GM12865 (cell line): ENCODE measurements around the gene EGFLAM.
A peak's percentile ranks its signal among the peaks of the same experiment; 100 is the strongest.

ENCODE experiments used
- DNase-seq: peaks from one replicate; pipeline ENCODE4 v3.0.0; 2010; ENCODE audit warnings: low read depth
- H3K4me3 ChIP-seq: 2 replicates; pipeline ENCODE4 v1.5.1; 2011; ENCODE audit warnings: mild to moderate bottlenecking, low read depth, low read length, control low read depth
- CTCF ChIP-seq: IDR thresholded peaks from 2 replicates; pipeline ENCODE4 v1.5.1; 2011; ENCODE audit warnings: low read length, control low read depth, low read depth, inconsistent platforms; ENCODE audit not compliant: insufficient read depth; ENCODE audit errors: missing control alignments

EGFLAM gene

DNA sequence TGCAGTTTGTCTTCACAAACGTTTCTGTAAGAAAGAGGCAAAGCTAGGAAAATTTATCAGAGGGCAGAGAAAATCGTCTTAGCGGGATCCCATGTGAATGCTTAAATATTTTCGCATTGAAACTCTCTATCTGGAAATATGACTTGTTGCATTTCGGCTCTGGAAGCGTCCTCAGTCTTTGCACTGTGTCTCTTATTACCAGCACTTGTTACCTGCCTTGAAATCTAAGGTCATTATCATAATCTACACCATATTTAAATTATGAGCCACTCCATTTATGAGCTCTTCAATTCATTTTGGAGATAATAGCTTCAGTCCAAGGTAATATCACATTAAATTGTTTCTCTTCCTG, 1.4 kb downstream of the EGFLAM start:
- no peak for DNase-seq
- no peak overlapping the region for H3K4me3 ChIP-seq
- no peak for TF ChIP-seq CTCF

DNA sequence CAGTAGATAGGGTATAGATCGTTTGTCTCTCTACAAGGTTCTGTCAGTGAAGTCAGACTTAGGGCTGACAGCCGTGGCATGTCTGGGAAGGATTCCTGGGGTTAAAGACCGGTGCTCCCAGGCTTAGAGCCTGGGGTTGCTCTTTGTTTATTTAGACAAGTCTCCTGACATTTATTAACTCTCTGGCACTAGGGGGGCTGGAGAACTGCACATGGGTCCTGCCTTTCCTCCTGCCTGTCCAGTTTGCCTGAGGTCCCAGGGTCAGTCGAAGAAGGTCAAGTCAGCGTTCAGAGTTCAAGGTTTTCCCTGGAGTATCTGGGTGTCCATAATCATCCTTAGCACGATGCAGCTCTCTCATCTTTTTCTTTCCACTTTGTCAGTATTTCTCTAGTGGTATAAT, 5.6 kb downstream of the EGFLAM start:
- TF ChIP-seq CTCF: no peak
- H3K4me3 ChIP-seq: no peak overlapping the region
- DNase-seq: no peak

DNA sequence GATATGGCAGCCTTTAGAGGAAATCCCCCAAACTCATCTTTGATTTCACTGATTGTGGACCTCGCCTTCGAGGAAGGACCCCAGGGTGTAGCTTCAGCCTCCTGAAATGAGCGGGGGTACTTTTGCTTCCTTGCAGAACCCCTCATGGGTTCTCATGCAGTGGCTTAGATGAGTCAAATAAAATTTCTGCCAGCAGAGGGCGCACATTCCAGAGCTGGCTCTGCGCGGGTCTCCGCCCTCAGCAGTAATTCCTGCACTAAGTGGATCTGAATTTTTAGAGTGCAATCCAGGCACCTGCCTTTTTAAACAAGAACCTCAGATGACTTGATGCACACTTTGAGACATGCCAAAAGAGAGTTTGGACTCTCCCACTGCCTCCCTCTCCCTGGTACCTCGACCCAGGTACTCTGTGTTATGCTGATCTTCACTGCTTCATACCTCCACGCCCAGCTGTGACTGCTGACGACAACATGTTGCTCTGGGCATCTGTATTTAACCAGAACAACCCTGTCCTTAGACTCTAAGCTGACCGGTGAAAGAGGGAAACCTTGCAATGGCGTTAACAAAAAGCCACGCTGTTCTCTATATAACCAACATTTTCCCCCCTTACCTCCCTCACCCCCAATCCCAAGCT, 7.3 kb downstream of the EGFLAM start:
- DNase-seq: peak; percentile 58
- TF ChIP-seq CTCF: peak; percentile 70
- no peak overlapping the region for H3K4me3 ChIP-seq

- no peak for TF ChIP-seq CTCF
- H3K4me3 ChIP-seq: no peak overlapping the region
- no peak for DNase-seq
These were observed 9.0 kb downstream of the EGFLAM start for GRCh38 chr5:38267372-38267771.

GRCh38 chr5:38273626-38274025, 15.3 kb downstream of the EGFLAM start:
- no peak for DNase-seq
- no peak for TF ChIP-seq CTCF
- H3K4me3 ChIP-seq: no peak overlapping the region

DNA sequence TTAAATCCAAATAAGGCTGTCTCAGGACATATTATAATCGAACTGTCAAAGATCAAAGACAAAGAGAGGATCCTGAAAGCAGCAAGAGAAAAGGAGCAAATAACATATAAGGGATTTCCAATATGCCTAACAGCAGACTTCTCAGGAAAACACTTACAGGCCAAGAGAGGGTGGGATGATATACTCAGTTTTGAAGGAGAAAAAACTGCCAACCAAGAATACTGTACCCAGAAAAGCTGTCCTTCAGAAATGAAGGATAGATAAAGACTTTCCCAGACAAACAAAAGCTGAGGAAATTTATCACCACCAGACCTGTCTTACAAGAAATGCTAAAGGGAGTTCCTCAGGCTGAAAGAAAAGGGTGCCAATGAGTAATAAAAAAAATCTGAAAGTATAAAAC, 16.0 kb downstream of the EGFLAM start:
- H3K4me3 ChIP-seq: no peak overlapping the region
- no peak for TF ChIP-seq CTCF

DNA sequence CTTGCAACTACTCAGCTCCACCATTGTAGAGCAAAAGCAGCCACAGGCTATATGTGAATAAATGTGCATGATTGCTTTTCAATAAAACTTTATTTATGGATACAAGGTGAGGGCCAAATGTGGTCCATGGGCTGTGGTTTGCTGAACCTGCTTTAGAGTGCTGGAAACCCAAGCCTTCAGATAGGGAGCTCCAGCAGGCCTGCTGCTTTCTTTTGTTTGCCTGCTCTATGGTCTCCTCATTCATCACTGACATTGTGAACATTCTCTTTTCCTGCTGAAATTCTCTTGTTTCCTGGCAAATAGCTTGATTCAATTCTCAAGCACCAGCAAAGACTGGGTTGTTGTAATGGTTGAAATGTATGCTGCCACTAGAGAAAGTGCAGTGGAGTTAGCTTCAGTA, 26.0 kb downstream of the EGFLAM start:
- H3K4me3 ChIP-seq: no peak overlapping the region
- DNase-seq: no peak
- TF ChIP-seq CTCF: no peak

More for the DNA sequence above, 16.0 kb downstream of the EGFLAM start:
- no peak for DNase-seq
